ENCODE results near the gene UBC. TPM values are rescaled to one million over a fixed set of nuclear protein-coding genes. Genes with fewer than 3 reads are reported as not detected.
"Not testable (repeated sequence)": the region's sequence is repeated elsewhere in the genome, so short reads cannot be mapped to it uniquely, and the experiment has no call there.

UBC gene
- total RNA-seq, 1 experiment from 2014 or later: 1,852 TPM

DNA sequence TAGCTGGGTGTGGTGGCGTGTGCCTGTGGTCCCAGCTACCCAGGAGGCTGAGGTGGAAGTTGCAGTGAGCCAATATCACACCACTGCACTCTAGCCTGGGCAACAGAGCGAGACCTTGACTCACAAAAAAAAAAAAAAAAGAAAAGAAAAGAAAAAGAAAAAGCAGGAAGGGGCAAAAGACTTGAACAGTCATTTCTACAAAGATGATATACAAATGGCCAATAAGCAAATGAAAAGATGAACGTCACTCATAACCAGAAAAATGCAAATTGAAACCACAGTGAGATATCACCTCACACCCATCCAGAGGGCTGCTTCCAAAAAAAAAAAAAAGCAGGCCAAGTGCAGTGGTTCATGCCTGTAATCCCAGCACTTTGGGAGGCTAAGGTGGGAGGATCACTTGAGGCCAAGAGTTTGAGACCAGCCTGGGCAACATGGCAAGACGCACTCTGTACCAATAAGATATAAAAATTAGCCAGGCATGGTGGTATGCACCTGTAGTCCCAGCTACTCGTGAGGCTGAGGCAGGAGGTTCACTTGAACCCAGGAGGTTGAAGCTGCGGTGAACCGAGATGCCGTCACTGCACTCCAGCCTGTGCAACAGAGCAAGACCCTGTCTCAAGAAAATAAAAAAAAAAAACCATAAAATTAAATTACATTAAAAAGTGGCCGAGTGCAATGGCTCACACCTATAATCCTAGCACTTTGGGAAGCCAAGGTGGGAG, 20.5 kb downstream of the UBC start:
- no peak for DNase-seq (ENCODE audit: extremely low read depth, low read depth)

GRCh38 chr12:124888260-124888659, 26.2 kb downstream of the UBC start:
- no peak for DNase-seq (ENCODE audit: extremely low read depth, low read depth)

- DNase-seq (ENCODE audit: extremely low read depth, low read depth): not testable (repeated sequence)
Observed at GRCh38 chr12:124887766-124888165, 26.7 kb downstream of the UBC start.

GRCh38 chr12:124884587-124885438, 29.6 kb downstream of the UBC start:
- DNase-seq (ENCODE audit: extremely low read depth, low read depth): no peak

- no peak for DNase-seq (ENCODE audit: extremely low read depth, low read depth)
Observed at GRCh38 chr12:124883263-124884130, 31.0 kb downstream of the UBC start.

DNA sequence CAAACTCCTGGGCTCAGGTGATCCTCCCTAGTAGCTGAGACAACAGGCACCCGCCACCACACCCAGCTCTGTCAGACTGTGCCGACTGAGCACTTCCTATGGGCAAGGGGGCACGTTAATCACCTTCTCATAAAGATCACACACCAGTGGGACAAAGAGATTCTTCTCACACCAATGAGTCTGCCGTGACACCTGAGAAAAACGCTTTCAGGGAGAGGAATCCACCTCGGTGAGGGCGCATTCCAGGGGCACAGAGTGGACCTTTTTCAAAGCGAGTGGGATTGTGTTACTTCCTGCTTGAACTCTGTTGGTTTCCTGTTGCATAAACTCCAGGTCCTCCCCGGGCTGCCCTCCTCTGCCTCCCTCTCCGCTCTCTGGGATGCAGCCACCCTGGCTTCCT, 33.3 kb downstream of the UBC start:
- DNase-seq (ENCODE audit: extremely low read depth, low read depth): no peak

- DNase-seq (ENCODE audit: extremely low read depth, low read depth): peak; percentile 47
Observed at GRCh38 chr12:124880335-124880734, 34.1 kb downstream of the UBC start.

DNA sequence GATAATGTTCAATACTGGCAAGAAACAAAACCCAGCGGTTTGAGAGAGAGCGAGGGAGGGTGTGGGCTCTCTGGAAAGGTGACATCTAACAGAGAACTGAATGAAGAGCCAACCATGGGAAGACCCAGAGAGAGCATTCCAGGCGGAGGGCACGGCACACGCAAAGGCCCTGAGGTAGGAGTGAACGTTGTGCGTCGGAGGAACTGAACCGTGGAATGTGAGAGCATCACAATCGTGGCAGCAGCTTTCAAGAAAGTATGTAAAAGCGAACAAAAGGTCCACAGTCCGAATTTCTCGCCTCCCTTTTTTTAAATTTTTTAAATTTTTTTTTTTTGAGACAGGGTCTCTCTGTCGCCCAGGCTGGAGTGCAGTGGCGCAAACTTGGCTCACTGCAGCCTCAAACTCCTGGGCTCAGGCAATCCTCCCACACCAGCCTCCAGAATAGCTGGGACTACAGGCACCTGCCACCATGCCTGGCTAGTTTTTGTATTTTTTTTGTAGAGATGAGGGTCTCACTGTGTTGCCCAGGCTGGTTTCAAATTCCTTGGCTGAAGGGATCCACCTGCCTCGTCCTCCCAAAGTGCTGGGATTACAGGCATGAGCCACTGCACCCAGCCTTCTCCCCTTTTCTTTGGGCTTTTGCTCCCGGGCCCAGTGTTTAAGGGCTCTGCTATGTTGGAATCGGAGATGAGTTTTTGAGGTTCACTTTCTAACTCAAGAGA, 35.5 kb downstream of the UBC start:
- no peak for DNase-seq (ENCODE audit: extremely low read depth, low read depth)

DNA sequence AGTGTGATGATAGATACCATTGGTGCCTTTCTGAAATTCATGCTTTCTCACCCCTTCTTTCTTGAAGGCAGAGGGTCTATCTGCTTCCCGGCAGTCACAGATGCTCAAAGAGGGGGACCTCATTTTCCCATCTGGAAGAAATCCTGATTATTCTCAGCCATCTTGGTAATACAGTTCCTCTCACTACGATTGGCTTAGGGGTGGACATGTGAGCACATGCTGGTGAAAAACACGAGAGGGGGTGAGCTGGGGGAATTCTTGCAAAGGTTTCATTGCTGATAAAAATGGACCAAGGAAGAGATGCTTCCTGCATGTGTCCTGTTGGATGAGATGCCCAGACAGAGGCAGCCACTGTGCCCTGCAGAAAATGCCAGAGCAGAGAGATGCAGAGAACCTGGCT, 37.0 kb downstream of the UBC start:
- DNase-seq (ENCODE audit: extremely low read depth, low read depth): no peak

DNA sequence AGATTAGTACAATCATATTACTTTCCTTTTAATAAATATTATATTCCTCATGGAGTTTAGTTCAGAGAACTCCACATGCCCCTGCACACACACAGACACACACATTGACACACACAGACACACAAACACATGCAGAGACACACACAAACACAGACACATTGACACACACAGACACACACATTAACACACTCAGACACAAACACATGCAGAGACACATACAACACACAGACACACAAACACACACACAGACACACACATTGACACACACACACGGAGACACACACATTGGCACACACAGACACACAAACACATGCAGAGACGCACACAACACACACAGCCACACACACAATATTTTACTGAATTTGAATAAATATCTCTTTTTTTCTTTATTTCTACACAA, 38.3 kb downstream of the UBC start:
- DNase-seq (ENCODE audit: extremely low read depth, low read depth): no peak

DNA sequence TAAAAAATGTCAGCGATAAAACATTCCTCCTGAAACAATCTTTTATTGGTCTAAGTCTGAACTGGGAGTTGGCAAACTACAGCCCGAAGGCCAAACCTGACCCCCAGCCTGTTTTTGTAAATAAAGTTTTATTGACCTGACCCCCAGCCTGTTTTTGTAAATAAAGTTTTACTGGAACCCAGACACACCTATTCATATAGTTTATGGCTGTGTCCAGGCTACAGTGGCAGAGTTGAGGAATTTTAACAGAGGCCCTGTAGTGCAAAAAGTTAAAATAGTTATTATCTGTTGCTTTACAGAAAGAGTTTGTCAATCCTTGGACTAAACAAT, 38.7 kb downstream of the UBC start:
- DNase-seq (ENCODE audit: extremely low read depth, low read depth): no peak

- DNase-seq (ENCODE audit: extremely low read depth, low read depth): no peak
Observed at GRCh38 chr12:124874988-124875802, 39.3 kb downstream of the UBC start.

GRCh38 chr12:124874188-124874587, 40.3 kb downstream of the UBC start:
- no peak for DNase-seq (ENCODE audit: extremely low read depth, low read depth)

GRCh38 chr12:124872068-124872719, 42.3 kb downstream of the UBC start:
- no peak for DNase-seq (ENCODE audit: extremely low read depth, low read depth)

DNA sequence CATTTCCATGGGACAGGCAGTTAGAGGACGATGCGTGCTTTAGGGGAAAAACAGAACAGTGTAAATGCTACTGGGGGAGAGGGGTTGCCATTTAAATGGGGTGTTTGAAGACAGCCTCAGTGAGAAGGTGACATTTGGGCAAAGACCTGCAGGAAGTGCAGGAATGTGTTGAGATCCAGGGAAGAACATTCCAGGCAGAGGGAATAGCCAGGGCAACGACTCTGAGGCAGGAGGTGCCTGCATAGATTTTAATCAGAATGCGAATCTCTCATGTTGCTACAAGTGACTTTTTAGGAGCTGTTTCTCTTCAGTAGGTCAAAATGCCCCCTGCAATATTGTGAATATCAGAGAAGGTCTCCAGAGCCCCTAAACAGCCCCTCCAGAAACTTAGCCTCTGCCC, 43.2 kb downstream of the UBC start:
- DNase-seq (ENCODE audit: extremely low read depth, low read depth): no peak

DNA sequence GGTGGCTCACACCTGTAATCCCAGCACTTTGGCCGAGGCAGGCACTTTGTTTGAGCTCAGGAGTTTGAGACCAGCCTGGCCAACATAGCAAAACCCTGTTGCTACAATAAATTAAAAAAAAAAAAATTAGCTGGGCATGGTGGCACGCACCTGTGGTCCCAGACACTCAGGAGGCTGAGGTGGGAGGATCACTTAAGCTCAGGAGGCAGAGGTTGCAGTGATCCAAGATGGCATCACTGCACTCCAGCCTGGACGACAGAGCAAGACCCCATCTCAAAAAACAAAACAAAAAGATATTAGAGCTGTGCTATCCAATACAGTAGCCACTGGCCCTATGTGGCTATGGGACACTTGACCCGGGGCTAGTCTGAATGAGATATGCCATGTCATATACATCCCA, 43.9 kb downstream of the UBC start:
- no peak for DNase-seq (ENCODE audit: extremely low read depth, low read depth)

GRCh38 chr12:124869059-124869665, 45.3 kb downstream of the UBC start:
- DNase-seq (ENCODE audit: extremely low read depth, low read depth): no peak

DNA sequence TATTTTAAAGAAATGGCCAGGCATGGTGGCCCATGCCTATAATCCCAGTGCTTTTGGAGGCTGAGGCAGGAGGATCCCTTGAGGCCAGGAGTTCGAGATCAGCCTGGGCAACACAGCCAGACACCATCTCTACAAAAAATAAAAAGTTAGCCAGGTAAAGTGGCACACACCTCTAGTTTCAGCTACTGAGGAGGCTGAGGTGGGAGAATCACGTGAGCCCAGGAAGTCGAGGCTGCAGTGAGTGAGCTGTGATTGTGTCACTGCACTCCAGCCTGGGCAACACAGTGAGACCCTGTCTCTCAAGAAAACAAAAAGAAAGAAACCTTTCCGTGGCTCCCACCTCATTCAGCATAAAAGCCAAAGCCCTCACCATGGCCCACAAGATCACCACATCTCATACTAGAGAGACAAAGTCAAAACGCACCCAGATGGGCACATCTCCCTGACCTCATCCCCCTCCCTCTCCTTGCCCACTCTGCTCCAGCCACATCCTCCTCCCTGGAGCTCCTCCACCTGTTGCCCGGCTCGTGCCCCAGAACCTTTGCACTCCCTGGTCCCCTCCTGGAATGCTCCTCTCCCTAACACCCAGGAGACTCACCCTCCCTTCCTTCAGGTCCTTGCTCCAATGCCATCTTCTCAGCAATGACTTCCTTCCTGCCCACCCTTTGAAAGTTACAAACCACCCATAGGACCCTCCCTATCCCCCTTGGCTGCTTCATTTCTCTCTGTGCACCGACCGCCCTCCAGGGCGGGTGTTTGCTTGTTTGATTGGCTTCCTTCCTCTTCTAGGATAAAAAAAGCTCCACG, 46.0 kb downstream of the UBC start:
- DNase-seq (ENCODE audit: extremely low read depth, low read depth): no peak
